ENCODE results near the gene EFCAB14.
"Not testable (repeated sequence)": the region's sequence is repeated elsewhere in the genome, so short reads cannot be mapped to it uniquely, and the experiment has no call there.

DNA sequence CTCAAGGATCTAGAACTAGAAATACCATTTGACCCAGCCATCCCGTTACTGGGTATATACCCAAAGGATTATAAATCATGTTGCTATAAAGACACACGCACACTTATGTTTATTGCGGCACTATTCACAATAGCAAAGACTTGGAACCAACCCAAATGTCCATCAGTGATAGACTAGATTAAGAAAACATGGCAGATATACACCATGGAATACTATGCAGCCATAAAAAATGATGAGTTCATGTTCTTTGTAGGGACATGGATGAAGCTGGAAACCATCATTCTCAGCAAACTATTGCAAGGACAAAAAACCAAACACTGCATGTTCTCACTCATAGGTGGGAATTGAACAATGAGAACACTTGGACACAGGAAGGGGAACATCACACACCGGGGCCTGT, 24.2 kb downstream of the EFCAB14 start:
- TF ChIP-seq, protein P1, sequence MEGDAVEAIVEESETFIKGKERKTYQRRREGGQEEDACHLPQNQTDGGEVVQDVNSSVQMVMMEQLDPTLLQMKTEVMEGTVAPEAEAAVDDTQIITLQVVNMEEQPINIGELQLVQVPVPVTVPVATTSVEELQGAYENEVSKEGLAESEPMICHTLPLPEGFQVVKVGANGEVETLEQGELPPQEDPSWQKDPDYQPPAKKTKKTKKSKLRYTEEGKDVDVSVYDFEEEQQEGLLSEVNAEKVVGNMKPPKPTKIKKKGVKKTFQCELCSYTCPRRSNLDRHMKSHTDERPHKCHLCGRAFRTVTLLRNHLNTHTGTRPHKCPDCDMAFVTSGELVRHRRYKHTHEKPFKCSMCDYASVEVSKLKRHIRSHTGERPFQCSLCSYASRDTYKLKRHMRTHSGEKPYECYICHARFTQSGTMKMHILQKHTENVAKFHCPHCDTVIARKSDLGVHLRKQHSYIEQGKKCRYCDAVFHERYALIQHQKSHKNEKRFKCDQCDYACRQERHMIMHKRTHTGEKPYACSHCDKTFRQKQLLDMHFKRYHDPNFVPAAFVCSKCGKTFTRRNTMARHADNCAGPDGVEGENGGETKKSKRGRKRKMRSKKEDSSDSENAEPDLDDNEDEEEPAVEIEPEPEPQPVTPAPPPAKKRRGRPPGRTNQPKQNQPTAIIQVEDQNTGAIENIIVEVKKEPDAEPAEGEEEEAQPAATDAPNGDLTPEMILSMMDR (IDR thresholded peaks at IDR 0.05): not testable (repeated sequence)
- not testable (repeated sequence) for TF ChIP-seq EZH2, EZH2phosphoT487 (IDR thresholded peaks at IDR 0.05)
